Bronchial epithelial cell (primary cell): ENCODE results near the gene NAMPT. TPM values are rescaled to one million over a fixed set of nuclear protein-coding genes. Genes with fewer than 3 reads are reported as not detected.
"Not testable (repeated sequence)": the region's sequence is repeated elsewhere in the genome, so short reads cannot be mapped to it uniquely, and the experiment has no call there.

Experiments
- DNase-seq: peaks from one replicate; pipeline ENCODE4 v3.0.0-alpha.2; 2010; ENCODE audit warnings: low read depth
- FAIRE-seq: peaks from 2 replicates; lab custom pipeline; 2011; peaks lifted over from hg19 to GRCh38; lab: Jason Lieb, UNC
- H3K27me3 ChIP-seq: 2 replicates; pipeline ENCODE4 v1.5.1; 2011; ENCODE audit warnings: low read length; ENCODE audit not compliant: control insufficient read depth, insufficient read depth
- H3K36me3 ChIP-seq: 2 replicates; pipeline ENCODE4 v1.5.1; 2011; ENCODE audit warnings: low read length; ENCODE audit not compliant: control insufficient read depth, insufficient read depth
- H3K4me3 ChIP-seq: 2 replicates; pipeline ENCODE4 v1.5.1; 2011; ENCODE audit warnings: mild to moderate bottlenecking, low read depth, low read length, control low read depth
- total RNA-seq: library from RNA; depleted of rRNA; stranded (reverse); fragments of >200 nt; gene quantifications from 2 replicates; pipeline ENCODE4 v1.2.1, GENCODE V29; 2014
- TF ChIP-seq, protein P1 (sequence below): IDR thresholded peaks from 2 replicates; pipeline ENCODE4 v1.5.1; 2011; ENCODE audit warnings: mild to moderate bottlenecking, moderate library complexity, low read length, control low read depth, inconsistent platforms; ENCODE audit not compliant: insufficient read depth, severe bottlenecking

Gene NAMPT
- total RNA-seq, 1 donor from 2014 or later, result 175 TPM

DNA sequence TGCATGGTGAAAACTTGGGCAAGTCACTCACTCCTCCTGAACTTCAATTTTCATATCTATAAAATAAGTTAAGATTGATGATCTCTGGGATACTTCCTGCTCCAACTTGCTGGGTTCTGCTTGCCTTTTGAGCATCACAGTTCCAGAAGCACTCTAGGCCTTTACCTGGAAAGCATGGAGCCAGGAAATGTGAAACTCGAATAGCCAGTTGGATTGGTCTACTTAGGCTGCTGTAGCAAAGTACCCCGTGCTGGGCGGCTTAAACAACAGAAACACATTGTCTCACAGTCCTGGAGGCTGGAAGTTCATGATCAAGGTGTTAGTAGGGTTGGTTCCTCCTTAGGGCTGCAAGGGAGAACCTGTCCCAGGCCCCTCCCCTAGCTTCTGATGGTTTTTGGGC lies 64.5 kb downstream of the NAMPT start:
- TF ChIP-seq, protein P1, sequence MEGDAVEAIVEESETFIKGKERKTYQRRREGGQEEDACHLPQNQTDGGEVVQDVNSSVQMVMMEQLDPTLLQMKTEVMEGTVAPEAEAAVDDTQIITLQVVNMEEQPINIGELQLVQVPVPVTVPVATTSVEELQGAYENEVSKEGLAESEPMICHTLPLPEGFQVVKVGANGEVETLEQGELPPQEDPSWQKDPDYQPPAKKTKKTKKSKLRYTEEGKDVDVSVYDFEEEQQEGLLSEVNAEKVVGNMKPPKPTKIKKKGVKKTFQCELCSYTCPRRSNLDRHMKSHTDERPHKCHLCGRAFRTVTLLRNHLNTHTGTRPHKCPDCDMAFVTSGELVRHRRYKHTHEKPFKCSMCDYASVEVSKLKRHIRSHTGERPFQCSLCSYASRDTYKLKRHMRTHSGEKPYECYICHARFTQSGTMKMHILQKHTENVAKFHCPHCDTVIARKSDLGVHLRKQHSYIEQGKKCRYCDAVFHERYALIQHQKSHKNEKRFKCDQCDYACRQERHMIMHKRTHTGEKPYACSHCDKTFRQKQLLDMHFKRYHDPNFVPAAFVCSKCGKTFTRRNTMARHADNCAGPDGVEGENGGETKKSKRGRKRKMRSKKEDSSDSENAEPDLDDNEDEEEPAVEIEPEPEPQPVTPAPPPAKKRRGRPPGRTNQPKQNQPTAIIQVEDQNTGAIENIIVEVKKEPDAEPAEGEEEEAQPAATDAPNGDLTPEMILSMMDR, result no peak
- Histone ChIP-seq H3K27me3 (no peaks in the 10 kb centered on the region), H3K4me3 (no peak overlapping the region), H3K36me3 (no peaks in the 10 kb centered on the region)
- FAIRE-seq (no peak), DNase-seq (no peak)

DNA sequence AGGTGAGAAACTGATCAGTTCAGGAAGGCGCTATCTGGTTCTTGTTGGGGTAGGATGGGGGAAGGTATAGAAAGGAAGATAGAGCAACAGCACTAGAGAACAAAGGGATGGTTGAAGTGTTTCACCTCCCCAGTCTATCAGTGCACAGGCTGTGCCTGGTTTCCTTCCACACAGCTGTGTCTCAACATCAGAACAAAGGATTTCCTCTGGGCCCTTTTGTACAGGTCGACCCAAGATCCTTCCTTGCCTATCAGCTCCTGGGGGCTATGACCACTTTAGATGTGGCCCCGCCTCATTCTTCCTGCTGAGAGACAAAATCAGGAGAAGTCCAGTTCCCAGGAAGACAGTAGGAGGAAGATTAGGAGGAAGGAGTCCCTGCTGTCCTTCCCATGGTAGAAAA lies 65.6 kb downstream of the NAMPT start:
- FAIRE-seq, result no peak
- Histone ChIP-seq H3K27me3 (no peaks in the 10 kb centered on the region), H3K4me3 (no peak overlapping the region), H3K36me3 (no peaks in the 10 kb centered on the region)
- TF ChIP-seq, protein P1, result no peak
- DNase-seq, result no peak

DNA sequence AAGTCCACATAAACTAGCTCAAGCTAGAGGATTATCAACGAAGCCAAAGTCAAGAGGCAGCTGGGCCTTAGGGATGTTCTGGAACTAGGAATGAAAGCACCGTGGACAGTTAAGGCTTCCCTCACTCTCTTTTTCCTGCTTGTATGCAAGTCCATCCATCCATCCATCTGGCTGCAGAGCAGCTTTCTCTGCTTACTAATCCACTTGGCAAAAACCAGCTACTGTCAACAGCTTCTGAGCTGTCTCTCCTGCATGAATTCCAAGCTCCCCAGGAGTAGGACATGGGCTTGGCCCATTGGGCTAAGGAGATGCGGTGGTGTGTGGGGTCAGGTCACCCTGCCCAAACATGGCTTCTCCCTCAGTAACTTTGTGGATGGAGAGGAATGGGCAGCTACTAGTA lies 66.2 kb downstream of the NAMPT start:
- DNase-seq (no peak), FAIRE-seq (no peak)
- H3K36me3 ChIP-seq, result no peaks in the 10 kb centered on the region
- H3K27me3 ChIP-seq, result no peaks in the 10 kb centered on the region
- TF ChIP-seq, protein P1, result no peak
- no peak overlapping the region for H3K4me3 ChIP-seq

DNA sequence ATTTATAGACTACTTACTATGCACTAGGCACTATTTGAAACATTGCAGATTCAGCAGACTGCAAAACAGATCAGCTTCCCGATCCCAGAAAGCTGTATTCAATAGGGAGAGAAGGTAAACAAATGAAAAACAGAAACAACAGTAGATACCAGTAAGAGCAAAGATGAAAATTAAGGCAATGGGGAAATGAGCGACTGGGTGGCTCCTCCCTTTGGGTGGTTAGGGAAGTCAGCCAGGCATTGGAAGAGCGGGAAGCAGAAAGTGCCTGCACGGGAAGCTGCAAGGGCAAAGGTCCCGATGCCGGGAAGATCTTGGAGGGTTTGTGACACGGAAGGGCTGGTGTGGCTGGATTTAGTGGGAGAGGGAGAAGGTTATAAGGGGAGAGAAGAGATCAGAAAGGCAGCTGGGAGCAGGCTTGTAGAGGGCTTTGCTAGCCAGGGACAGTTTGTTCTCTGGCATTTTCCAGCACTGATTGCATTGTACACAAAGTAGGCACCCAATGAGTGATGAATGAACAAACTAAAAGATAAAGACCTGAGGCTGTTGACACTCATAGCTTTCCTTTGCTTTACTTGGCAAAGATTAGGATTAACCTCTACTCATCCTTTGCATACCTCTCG lies 67.8 kb downstream of the NAMPT start:
- FAIRE-seq, result no peak
- Histone ChIP-seq H3K4me3 (no peak overlapping the region), H3K36me3 (no peaks in the 10 kb centered on the region), H3K27me3 (no peaks in the 10 kb centered on the region)
- TF ChIP-seq, protein P1, result no peak
- peak; percentile 55 for DNase-seq

DNA sequence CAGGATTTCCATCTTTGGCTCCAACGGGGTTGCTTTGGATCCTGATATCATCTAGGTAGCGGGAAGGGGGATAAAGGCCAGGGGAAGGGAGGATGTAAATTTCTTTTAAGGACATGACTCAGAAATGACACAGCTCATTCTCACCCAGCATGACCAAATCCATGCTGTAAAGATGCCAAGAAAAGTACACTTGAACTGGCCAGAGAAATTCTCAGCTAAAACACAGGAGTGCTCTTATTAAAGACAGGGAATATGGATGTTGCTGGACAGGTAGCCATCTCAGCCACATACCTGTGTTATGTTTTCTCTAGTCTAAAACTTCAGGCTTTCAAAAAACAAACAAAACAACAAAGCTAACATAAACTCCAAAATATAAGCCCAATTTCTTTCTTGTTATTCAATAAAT lies 68.3 kb downstream of the NAMPT start:
- TF ChIP-seq, protein P1, result no peak
- DNase-seq, result peak; percentile 98
- no peak overlapping the region for H3K4me3 ChIP-seq
- H3K27me3 ChIP-seq, result no peaks in the 10 kb centered on the region
- no peak for FAIRE-seq
- H3K36me3 ChIP-seq, result no peaks in the 10 kb centered on the region

DNA sequence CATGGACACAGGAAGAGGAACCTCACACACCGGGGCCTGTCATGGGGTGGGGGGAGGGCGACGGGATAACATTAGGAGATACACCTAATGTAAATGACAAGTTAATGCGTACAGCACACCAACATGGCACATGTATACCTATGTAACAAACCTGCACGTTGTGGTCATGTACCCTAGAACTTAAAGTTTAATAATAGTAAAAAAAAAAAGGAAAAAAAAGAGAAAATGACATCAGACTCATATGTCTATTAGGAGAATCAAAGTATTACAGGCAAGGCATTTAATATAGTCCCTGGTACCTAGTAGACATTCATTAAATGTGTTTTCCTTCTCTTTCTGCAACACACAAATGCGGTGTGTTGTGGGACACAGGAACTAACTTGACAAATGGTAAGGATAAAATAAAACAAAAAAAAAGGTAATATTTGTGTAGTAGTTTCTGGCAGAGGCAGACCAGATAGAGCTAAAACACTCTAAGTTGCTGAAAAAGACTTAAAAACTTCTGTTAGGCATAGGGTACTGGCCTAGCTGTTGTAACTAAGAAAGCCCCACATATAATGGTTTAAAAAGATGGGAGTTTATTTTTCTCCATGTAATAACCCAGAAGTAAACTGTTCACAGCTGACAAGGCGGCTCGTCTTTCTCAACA lies 68.8 kb downstream of the NAMPT start:
- Histone ChIP-seq H3K4me3 (no peak overlapping the region), H3K27me3 (no peaks in the 10 kb centered on the region), H3K36me3 (no peaks in the 10 kb centered on the region)
- FAIRE-seq (no peak), DNase-seq (no peak)
- TF ChIP-seq, protein P1, result no peak

DNA sequence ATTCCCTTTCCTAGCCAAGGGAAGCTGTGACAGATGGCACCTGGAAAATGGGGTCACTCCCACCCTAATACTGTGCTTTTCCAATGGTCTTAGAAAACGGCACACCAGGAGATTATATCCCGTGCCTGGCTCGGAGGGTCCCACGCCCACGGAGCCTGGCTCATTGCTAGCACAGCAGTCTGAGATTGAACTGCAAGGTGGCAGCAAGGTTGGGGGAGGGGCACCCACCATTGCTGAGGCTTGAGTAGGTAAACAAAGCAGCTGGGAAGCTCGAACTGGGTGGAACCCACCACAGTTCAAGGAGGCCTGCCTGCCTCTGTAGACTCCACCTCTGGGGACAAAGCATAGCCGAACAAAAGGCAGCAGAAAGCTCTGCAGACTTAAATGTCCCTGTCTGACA lies 75.8 kb downstream of the NAMPT start:
- FAIRE-seq, H3K27me3 ChIP-seq, H3K4me3 ChIP-seq, H3K36me3 ChIP-seq, DNase-seq: not testable (repeated sequence)
